Fibroblast of the aortic adventitia (primary cell): ENCODE results near the gene BAX. TPM values are rescaled to one million over a fixed set of nuclear protein-coding genes. Genes with fewer than 3 reads are reported as not detected.
A peak's percentile ranks its signal among the peaks of the same experiment; 100 is the strongest.
"Not testable (repeated sequence)": the region's sequence is repeated elsewhere in the genome, so short reads cannot be mapped to it uniquely, and the experiment has no call there.

Experiments
- DNase-seq: peaks from one replicate; pipeline ENCODE4 v3.0.0-alpha.2; 2010; ENCODE audit warnings: low read depth
- H3K4me3 ChIP-seq: 2 replicates; pipeline ENCODE4 v1.5.1; 2011; ENCODE audit warnings: low read depth, mild to moderate bottlenecking, control low read depth, low read length, moderate library complexity
- CTCF ChIP-seq: IDR thresholded peaks from 2 replicates; pipeline ENCODE4 v1.5.1; 2011; ENCODE audit warnings: mild to moderate bottlenecking, low read length, control low read depth, inconsistent platforms; ENCODE audit not compliant: insufficient read depth
- total RNA-seq: library from RNA; depleted of rRNA; stranded (reverse); fragments of >200 nt; gene quantifications from 2 replicates; pipeline ENCODE4 v1.2.3, GENCODE V29; 2012; ENCODE audit warnings: low replicate concordance

Gene BAX
- total RNA-seq: 15.5 and 45.8 TPM in 2 replicates

GRCh38 chr19:48954595-48955307, at the start of gene BAX:
Gene BAX, plus strand, starts transcription at chr19:48954875. Its CDS starts 54 bp downstream, at chr19:48954929.
- no peak for TF ChIP-seq CTCF
- peak; percentile 96 for DNase-seq
- peak within 1 kb of the TSS; percentile 92 for H3K4me3 ChIP-seq

GRCh38 chr19:48905664-48906063, 49.0 kb upstream of the BAX start:
- H3K4me3 ChIP-seq: no peak overlapping the region
- no peak for DNase-seq
- no peak for TF ChIP-seq CTCF

GRCh38 chr19:48906324-48906723, 48.4 kb upstream of the BAX start:
- DNase-seq: no peak
- no peak for TF ChIP-seq CTCF
- no peak overlapping the region for H3K4me3 ChIP-seq

- no peak overlapping the region for H3K4me3 ChIP-seq
- no peak for DNase-seq
- TF ChIP-seq CTCF: no peak
Measured at GRCh38 chr19:48907671-48908070, 47.0 kb upstream of the BAX start.

- not testable (repeated sequence) for DNase-seq, H3K4me3 ChIP-seq
Measured at GRCh38 chr19:48909424-48910077, 45.1 kb upstream of the BAX start.

GRCh38 chr19:48910803-48911202, 43.9 kb upstream of the BAX start:
- no peak for DNase-seq
- no peak for TF ChIP-seq CTCF

GRCh38 chr19:48913114-48913889, 41.4 kb upstream of the BAX start:
- no peak for TF ChIP-seq CTCF
- no peak for DNase-seq
- H3K4me3 ChIP-seq: no peak overlapping the region

More at GRCh38 chr19:48910803-48911202, 43.9 kb upstream of the BAX start:
- no peak overlapping the region for H3K4me3 ChIP-seq
